H4 (cell line): ENCODE data around the gene TWSG1. TPM values are rescaled to one million over a fixed set of nuclear protein-coding genes. Genes with fewer than 3 reads are reported as not detected.
A peak's percentile ranks its signal among the peaks of the same experiment; 100 is the strongest.
"Not testable (repeated sequence)": the region's sequence is repeated elsewhere in the genome, so short reads cannot be mapped to it uniquely, and the experiment has no call there.

Source experiments
- DNase-seq: peaks from one replicate; pipeline ENCODE4 v3.0.0-alpha.2; 2015; ENCODE audit warnings: low spot score
- total RNA-seq: library from RNA; depleted of rRNA; stranded (reverse); fragments of >200 nt; shearing (Covaris generic); gene quantifications from 2 replicates; pipeline ENCODE4 v1.2.3, GENCODE V29; 2014

Gene TWSG1
- total RNA-seq, 1 experiment from 2014 or later, result 45.9 TPM

DNA sequence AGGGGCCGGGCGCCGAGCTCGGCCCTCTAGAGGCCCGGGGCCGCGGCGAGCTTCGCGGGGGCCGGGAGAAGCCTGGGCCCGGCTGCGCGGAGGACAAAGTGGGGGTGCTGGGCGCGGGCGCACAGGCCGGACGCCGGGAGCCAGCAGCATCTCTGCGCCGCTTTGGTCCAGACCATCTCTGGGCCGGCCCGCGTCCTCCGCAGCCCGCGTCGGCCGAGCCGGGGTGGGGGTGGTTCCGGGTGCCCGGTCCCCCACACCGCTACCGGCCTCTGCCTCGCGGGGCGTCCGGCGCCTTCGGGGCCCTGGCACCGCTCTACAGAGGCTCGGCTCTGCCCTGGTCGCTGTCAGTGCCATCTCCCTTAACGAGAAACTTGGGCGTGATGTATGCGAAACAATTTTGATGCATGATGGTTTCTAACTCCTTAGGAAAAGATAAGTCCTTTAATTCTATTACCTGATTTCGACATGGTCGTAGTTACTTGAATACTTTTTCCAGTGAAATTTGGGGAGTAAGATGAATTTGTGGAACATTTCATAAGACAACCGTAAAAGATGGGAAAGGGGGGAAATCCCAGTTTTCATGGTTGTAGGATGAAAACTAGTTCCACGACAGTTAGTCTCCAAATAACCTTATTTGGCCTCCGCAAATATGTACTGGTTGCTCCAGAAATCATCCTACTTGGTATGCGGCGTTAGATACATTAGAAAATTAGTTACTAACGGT, 562 bp downstream of the TWSG1 start:
- DNase-seq, result no peak

DNA sequence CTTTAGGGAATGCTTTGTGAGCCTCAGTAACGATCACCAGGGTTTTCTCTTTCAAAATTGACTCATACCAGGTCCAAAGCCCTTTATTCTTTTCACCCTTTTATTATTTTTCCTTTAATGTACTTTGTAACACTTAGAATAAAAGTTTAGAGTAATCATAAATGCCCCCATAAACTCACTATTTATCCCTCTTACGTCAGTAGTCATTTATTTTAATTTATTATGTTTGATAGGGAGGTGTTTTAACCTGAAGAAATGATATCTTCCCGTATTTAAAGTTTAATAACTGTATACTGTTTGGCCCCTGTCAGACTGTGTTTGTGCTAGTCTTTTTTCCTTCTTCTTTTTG, 1.1 kb downstream of the TWSG1 start:
- DNase-seq, result no peak

DNA sequence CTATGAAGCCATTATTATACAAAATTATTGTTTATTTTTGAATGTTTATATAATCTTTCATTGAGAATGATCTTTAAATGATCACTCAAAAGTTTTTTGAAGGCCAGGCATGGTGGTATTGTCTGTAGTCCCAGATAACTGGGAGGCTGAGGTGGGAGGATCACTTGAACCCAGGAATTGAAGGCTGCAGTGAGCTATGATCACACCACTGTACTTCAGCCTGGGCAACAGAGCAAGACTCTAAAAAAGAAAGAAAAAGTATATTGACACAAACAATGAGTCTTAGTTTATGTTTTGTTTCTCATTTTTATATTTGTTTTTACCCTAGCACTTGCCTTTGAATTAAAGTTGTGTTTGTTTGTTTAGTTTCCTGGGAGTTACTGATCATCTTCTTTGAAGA, 2.3 kb downstream of the TWSG1 start:
- DNase-seq, result no peak

DNA sequence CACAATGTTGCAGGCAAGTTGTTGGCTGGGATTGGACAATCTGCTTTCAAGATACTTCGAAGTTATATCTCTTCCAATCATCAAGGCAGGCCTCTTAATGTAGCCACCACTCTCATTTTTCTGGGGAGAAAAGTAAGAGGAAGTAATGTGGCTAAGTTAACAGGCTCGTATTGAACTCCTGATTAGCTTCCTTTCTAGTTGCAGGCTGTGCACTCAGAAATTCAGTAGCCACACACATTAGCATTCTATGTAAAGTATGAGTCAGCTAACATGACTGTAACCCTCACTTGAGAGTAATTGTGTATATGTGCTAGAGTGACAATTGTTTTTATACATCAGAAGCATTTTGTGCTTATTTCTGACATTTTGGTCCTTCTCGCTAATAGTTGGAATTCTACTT, 3.3 kb downstream of the TWSG1 start:
- DNase-seq, result peak; percentile 15

DNA sequence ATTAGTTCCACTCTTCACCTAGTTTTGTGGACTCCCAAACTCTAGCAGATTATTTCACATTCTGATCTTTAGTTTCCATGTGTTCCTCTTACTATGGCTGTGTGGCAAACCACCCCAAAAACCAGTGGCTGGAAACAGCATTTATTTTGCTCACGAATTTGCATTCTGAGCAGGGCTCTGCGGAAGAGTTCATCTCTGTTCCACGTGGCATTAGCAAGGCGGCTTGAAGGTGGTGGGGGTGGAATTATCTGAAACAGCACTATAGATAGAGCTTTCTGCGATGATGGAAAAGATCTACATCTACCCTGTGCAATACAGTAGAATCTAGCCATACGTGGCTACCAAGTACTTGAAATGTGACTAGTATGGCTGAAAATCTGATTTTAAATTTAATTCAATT, 5.9 kb downstream of the TWSG1 start:
- DNase-seq, result no peak

DNA sequence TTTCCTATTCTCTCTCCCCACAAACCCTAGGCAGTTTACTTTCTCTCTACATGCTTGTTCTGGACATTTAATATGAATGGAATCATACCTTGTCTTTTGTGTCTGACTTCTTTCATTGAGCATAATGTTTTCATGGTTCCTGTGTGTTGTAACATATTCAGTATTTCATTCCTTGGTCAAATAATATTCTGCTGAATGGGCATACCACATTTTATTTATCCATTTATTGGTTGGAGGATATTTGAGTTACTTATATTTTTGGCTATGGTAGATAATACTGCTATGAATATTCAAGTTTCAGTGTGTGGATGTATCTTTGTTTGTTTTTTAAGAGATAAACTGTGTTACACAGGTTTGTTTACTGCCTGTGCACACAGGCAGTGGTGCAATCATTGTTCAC, 9.0 kb downstream of the TWSG1 start:
- no peak for DNase-seq

DNA sequence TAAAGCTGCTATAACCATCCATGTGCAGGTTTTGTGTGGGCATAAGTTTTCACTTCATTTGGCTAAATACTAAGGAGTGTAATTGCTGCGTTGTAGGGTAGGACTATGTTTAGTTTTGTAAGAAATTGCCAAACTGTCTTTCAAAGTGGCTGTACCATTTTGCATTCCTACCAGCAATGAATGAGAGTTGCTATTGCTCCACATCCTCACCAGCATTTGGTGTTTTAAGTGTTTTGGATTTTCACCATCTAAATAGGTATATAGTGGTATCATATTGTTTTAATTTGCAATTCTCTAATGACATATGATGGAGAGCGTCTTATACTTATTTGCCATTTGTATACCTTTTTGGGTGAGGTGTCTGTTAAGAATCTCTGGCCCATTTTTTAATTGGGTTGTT, 12.2 kb downstream of the TWSG1 start:
- no peak for DNase-seq

DNA sequence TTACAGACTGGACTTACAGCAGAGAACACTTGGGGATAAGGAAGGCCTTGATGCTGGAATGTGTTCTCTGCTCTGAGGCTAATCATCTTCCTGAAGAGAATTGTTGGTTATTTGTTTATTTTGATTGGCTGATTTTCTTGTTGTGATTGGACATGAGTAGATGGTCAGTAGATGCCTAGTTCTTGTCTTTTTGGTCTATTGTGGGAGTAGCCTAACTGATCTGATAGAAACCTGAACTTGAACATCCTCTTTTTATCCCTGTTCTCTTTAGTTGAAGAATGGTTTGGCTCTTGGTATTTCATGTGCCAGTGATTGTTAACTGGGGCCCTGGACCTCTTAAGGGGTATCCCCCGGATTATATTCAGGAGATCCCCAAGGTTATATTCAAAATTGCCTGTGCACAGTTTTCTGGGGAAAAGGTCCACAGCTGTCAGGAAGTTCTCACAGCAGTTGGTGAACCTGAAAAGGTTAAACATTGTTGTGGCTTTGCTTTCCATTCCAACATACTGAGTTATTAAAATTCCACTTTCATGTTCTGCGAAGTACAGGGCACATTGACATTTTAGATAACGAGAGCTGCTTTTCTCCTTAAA, 13.6 kb downstream of the TWSG1 start:
- DNase-seq, result peak; percentile 25

DNA sequence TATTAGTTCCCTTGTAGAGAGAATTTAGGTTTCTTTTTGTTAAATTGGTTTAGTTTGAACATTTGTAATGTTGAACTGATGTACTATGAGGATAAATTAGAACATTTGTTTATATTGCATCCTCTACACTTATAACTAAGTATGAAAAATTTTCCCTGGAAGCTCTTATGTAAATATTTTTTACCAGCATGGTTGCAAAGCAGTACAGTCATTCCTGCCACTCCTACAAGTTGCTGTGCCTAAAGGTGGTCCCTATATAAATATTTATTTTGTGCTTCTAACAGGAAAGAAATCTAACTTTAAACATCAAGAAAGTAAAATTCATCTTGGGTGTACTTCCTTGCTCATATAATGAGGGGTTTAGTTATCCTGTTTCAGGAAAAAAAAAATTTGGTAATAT, 14.2 kb downstream of the TWSG1 start:
- no peak for DNase-seq

DNA sequence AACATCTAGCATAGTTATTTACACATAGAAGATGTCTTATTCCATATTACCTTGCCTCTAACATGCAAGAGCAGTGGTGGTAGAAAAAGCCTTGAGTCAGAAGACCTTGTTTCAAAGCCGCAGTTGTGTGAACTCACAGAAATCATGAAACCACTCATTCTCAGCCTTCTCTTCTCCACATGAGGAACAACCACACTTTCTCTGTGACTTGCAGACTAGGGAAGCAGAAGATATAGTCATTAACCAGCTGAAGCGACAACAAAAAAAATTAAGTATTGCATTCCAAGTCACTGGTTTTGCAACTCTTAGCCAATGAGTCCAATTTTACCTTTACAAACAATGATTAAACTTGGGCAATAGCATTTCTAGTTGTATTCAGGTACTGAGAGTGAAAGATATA, 19.0 kb downstream of the TWSG1 start:
- no peak for DNase-seq

DNA sequence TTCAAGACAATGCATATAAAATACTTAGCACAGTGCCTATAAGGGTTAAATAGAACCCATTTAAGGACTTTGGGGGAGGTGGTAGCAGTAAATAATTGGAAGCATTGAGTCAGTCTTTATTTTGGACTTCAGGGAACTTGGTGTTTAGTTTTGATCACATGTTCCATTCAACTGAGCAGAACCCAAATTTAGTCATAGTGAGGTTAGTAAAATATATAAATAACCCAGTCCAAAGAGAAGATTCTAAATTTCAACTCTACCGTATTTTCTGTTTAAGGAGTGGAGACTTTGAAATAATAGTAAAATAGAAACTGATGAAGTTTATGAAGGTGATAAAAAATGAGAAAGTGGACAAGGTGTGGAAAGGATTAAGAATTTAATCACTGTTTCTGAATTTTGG, 19.7 kb downstream of the TWSG1 start:
- DNase-seq, result no peak

DNA sequence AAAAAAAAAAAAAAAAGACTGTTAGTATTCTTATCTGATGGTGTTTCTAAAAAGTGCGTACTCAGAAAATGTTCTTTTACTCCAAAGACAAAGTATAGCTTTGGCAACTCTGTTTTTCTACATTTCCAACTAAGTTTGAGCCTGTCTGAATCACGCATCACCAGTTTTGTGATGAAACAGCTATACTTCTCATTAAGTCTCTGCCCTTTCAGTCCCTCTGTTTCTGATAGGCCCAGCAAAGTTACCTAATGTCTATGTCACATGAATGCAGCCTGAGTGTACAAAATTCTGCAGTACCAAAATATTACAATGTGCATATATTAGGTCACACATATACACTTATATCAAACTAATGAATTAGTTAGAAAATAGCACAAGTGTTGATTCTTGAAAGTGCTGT, 22.4 kb downstream of the TWSG1 start:
- DNase-seq, result no peak

DNA sequence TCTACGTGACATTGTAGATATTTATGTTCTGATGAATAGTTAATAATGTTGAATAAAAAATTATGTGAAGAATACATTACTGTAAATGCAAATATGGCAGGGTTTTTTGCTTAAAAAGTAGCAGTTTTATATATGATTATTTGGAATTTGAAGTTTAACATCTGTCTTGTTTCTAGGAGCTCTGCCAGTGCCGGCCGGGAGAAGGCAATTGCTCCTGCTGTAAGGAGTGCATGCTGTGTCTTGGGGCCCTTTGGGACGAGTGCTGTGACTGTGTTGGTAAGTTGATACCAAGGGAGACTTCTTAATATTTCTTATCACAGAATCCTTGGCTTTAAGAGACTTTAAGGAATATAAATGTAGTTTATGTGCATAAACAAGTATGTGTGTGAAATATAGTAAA, 25.2 kb downstream of the TWSG1 start:
- no peak for DNase-seq

DNA sequence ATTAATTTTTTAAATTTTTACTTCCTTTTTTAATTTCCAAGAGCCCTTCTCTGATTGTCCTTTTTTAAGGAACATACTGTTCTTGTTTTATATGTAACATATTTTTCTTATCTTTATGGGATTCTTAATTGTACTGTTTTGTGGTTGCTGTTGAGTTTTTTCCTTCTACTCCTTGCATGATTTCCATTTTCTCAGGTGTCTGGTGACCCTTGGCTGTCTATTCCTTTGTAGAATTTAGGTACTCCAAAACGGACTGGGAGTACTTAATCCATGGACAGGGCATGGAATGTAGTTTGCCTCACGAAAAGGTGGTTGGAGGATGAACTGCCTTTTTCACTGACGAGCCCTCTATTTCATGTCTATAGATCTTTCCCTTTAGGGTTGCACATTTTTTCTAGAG, 26.6 kb downstream of the TWSG1 start:
- DNase-seq, result no peak

DNA sequence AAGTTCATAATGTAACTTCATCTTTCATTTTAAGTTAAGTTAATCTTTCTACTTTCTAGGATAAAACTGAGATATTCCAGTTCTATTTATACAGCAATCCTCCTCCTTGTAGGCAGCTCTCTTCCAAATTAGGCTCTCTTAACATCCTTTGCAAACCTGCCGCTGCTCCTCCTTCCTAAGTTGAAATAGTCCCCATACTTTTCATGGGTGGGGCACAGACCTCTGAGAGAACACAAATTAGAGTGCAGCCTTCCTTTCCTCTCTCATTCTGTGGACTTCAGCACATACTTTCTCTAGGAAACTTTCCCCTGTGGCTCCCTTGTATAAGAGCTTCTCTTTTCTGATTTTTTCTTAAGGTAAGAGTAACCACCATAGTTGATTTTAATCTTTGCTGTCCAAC, 28.3 kb downstream of the TWSG1 start:
- DNase-seq, result no peak

DNA sequence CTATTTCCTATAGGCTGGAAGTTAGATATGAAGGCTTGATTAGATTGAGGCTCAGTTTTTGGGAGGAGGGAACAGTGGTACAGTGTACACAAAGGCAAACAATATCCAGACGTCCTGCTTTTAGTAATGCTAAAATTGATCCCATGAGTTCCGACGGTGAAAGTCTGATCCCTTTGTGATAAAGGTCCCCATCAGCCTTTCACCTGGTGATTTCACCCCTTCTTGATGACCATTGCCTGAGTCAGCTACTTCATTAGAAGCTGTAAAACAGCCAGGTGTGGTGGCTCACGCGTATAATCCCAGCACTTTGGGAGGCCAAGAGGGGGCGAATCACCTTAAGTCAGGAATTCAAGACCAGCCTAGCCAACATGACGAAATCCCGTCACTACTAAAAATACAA, 29.7 kb downstream of the TWSG1 start:
- no peak for DNase-seq

DNA sequence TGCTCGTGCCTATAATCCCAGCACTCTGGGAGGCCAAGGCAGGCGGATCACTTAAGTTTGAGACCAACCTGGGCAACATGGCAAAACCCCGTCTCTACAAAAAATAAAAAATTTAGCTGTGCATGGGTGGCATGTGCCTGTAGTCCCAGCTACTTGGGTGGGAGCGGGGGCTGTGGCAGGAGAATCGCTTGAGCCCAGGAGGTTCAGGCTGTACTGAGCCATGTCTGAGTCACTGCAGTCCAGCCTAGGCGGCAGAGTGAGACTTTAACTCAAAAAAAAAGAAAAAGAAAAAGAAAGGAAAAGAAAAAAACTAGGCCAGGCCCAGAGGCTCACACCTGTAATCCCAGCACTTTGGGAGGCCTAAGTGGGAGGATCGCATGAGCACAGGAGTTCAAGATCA, 30.8 kb downstream of the TWSG1 start:
- no peak for DNase-seq

DNA sequence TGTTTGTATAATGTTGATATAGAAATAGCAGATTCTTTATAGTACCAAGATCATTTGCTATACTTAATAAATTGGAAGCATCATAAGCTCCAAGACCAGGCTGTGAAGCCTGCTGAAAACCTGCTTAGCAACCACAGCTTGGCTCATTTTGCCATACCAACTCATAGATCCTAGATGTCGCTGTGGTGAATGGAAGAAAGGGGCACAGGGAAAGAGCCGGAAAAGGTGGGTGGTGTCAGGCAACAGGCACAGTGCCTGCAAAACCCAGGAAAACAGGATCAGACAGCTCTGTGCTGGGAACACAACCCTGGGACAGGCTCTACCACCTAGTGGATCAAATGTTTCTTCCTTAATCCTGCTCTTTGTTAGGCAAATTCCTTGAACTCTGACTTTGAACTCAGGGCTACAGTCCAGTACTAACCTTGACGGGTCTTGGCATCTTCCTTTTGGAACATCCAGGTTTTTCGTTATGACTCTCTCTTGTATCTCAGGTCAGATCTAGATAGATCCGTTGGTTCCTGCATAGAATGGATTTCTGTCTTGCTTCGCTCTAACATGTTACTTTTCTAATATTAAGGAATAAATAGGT, 31.6 kb downstream of the TWSG1 start:
- DNase-seq, result no peak

DNA sequence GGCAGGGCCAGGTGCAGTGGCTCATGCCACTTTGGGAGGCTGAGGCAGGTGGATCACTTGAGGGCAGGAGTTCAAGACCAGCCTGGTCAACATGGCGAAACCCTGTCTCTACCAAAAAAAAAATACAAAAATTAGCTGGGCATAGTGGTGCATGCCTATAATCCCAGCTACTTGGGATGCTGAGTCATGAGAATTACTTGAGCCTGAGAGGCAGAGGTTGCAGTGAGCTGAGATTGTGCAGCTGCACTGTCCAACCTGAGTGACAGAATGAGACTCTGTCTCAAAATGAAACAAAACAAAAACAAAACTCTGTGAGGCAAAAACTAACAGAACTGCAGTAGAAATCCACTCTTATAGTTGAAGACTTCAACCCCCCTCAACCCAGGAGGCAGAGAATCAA, 38.7 kb downstream of the TWSG1 start:
- DNase-seq, result not testable (repeated sequence)

DNA sequence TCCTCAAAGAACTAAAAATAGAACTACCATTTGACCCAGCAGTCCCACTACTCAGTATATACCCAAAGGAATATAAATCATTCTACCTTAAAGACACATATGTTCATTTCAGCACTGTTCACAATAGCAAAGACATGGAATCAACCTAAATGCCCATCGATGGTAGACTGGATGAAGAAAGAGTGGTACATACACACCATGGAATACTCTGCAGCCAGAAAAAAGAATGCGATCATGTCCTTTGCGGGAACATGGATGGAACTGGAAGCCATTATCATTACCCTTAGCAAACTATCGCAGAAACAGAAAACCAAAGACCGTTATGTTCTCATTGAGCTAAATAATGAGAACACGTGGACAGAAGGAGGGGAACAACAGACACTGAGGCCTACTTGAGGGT, 44.5 kb downstream of the TWSG1 start:
- no peak for DNase-seq

DNA sequence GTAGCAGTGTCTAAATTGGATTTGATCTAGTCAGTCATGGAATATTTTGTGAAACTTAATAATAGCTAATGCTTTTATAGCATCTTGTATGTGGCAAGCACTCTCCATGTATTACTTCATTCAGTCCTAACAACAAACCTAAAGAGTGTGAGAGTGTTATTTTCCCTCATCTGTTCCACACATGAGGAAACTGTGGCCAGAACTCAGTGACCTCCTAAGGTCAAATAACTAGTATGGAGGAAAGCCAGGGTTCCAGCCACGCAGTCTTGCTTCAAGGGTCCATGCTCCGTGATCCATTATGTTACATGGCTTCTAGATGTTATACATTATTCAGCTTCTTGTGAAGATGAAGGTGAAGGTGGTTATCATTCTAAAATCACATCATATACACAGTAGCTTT, 45.5 kb downstream of the TWSG1 start:
- no peak for DNase-seq

DNA sequence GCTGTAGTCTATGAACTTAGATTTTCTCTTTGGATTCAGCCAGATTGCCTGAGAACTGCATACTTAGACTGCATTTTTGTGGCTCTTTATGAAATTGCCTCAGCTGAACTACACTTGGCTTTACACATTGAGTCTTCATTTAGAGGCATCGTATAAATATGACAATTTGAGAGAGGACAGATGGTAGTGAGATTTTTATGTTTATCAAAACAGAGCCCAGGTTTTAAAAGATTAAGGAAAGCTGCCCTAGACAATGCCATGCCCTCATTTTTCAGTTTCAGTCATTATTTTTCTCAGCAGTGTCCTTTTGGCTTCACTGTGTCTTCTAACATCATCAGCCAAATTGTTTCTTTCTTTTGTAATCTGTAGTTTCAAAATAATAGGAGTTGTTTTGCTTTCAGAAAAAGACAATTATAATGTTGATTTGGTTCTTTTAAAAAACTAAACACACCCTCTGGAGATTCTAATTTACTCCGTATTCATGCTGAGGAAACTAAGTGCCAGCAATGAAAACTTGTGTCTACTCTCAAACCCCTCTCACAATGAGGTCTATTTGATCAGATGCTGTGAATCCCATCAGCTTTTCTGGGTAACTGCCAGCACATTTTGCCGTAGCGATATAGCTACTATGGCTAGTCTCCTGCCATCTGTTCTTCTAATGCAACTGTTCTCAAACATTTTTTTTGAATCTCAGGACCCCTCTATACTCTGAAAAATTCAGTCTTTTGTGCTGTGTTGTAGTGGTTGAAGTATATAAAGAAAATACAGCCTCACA, 46.2 kb downstream of the TWSG1 start:
- no peak for DNase-seq

DNA sequence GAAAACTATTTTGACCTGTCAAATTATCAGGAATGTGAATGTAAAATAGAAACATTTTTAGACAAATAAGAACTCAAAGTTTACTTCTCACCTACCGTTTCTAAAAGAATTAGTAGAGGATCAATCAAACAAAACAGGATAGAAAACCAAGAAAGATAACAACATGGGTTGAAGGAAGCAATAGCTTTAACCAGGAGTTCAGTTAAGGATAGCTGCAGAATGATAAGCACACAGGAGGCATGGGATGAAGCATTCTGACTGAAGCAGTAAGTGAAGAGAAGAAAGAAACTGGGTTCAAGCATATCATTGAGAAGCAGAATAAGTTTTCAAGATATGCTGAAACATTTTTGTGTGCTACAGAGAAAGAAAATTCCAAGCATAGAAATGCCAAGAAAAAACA, 52.3 kb downstream of the TWSG1 start:
- no peak for DNase-seq
